A549 (cell line): Measurements from ENCODE around the gene EPN1.

Experiments used
- BHLHE40 ChIP-seq: IDR thresholded peaks from 2 replicates; pipeline ENCODE4 v1.6.1; 2012; ENCODE audit warnings: low read depth, low read length, inconsistent platforms
- EP300 ChIP-seq, 2 experiments: fragments of >200 bp; sonication (Bioruptor Twin); formaldehyde crosslinking; IDR thresholded peaks; 2 replicates in 1 of 2; 3 replicates in 1 of 2; pipeline ENCODE4 v1.6.1; 2016 to 2017
- GATA3 ChIP-seq: IDR thresholded peaks from 2 replicates; pipeline ENCODE4 v1.6.1; 2012; ENCODE audit warnings: borderline replicate concordance
- JUNB ChIP-seq: fragments of >200 bp; sonication (Bioruptor Twin); formaldehyde crosslinking; IDR thresholded peaks from 2 replicates; pipeline ENCODE4 v1.6.1; 2016
- MYC ChIP-seq: IDR thresholded peaks from 2 replicates; pipeline ENCODE4 v1.6.1; 2012; ENCODE audit warnings: mild to moderate bottlenecking, inconsistent platforms, low read length, improper control_type of control experiment, borderline replicate concordance
- PBX3 ChIP-seq: IDR thresholded peaks from 2 replicates; pipeline ENCODE4 v1.6.1; 2012
- PHF8 ChIP-seq: fragments of 200-600 bp; sonication (generic); IDR thresholded peaks from 2 replicates; pipeline ENCODE4 v1.6.1; 2016; ENCODE audit warnings: low read depth, mild to moderate bottlenecking, antibody characterized with exemption, moderate library complexity, borderline replicate concordance
- POLR2A ChIP-seq: IDR thresholded peaks from 2 replicates; pipeline ENCODE4 v1.6.1; 2012; ENCODE audit warnings: mild to moderate bottlenecking, low read length
- RAD21 ChIP-seq, 2 experiments: fragments of >200 bp in 1 of 2; sonication (Bioruptor Twin) in 1 of 2; formaldehyde crosslinking in 1 of 2; IDR thresholded peaks in 1 of 2; conservative IDR thresholded peaks in 1 of 2; 2 replicates in 1 of 2; 3 replicates in 1 of 2; pipeline ENCODE4 v1.6.1; 2012 to 2018; ENCODE audit warnings: inconsistent platforms in 1 of 2
- SMC3 ChIP-seq: fragments of >200 bp; sonication (Bioruptor Twin); formaldehyde crosslinking; IDR thresholded peaks from 3 replicates; pipeline ENCODE4 v1.6.1; 2018; ENCODE audit warnings: inconsistent platforms
- SREBF2 ChIP-seq: fragments of 450-650 bp; IDR thresholded peaks from 2 replicates; pipeline ENCODE4 v1.6.1; 2014; ENCODE audit warnings: mild to moderate bottlenecking, moderate library complexity
- TF ChIP-seq, protein P1 (sequence below): IDR thresholded peaks from 2 replicates; pipeline ENCODE4 v1.6.1; 2012
- TF ChIP-seq, protein P2 (sequence below): fragments of >200 bp; sonication (Bioruptor Twin); formaldehyde crosslinking; IDR thresholded peaks from 3 replicates; pipeline ENCODE4 v1.5.1; 2016

GRCh38 chr19:55667511-55667910 is 7.5 kb upstream of the EPN1 start:
- TF ChIP-seq EP300 (IDR thresholded peaks at IDR 0.05), result no peak
- TF ChIP-seq, protein P1, sequence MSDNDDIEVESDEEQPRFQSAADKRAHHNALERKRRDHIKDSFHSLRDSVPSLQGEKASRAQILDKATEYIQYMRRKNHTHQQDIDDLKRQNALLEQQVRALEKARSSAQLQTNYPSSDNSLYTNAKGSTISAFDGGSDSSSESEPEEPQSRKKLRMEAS, result no peak
- no peak for TF ChIP-seq POLR2A
- TF ChIP-seq, protein P2, sequence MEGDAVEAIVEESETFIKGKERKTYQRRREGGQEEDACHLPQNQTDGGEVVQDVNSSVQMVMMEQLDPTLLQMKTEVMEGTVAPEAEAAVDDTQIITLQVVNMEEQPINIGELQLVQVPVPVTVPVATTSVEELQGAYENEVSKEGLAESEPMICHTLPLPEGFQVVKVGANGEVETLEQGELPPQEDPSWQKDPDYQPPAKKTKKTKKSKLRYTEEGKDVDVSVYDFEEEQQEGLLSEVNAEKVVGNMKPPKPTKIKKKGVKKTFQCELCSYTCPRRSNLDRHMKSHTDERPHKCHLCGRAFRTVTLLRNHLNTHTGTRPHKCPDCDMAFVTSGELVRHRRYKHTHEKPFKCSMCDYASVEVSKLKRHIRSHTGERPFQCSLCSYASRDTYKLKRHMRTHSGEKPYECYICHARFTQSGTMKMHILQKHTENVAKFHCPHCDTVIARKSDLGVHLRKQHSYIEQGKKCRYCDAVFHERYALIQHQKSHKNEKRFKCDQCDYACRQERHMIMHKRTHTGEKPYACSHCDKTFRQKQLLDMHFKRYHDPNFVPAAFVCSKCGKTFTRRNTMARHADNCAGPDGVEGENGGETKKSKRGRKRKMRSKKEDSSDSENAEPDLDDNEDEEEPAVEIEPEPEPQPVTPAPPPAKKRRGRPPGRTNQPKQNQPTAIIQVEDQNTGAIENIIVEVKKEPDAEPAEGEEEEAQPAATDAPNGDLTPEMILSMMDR, result no peak
- TF ChIP-seq GATA3, result no peak
- TF ChIP-seq RAD21 (conservative IDR thresholded peaks at IDR 0.05 in 1 of 2, IDR thresholded peaks at IDR 0.05 in 1 of 2), result no peak
- TF ChIP-seq MYC, result no peak
- no peak for TF ChIP-seq SMC3
- TF ChIP-seq JUNB, result no peak
- TF ChIP-seq PBX3, result no peak
- TF ChIP-seq BHLHE40, result no peak
- TF ChIP-seq SREBF2, result no peak
- no peak for TF ChIP-seq PHF8
